HepG2 (cell line): ENCODE data around the gene ARHGEF16. TPM values are rescaled to one million over a fixed set of nuclear protein-coding genes. Genes with fewer than 3 reads are reported as not detected.

Experiments used
- ATAC-seq: fragments of 200-7000 bp; cut with Tn5 transposase; 3 replicates; pipeline ENCODE4 v1.9.1; 2020; ENCODE audit warnings: mild to moderate bottlenecking, moderate library complexity
- BruUV-seq: library from RNA; stranded (reverse); fragments of 400-500 nt; replicated peaks from 2 replicates; lab custom pipeline; 2021; lab: Mats Ljungman, UMichigan
- CTCF ChIA-PET: fragments of 300-600 bp; formaldehyde crosslinking; extraction: SDS; loops from one replicate; lab custom pipeline; 2021; ENCODE audit warnings: low total read pairs, inconsistent platforms, low intra/inter-chr PET ratio; lab: Yijun Ruan, JAX
- POLR2A ChIA-PET: fragments of 350-600 bp; sonication (Branson Sonifier 250); formaldehyde crosslinking; loops from one replicate; lab custom pipeline; 2020; ENCODE audit warnings: antibody characterized with exemption, inconsistent platforms; lab: Yijun Ruan, JAX
- DNase-seq: peaks from one replicate; pipeline ENCODE4 v3.0.0-alpha.2; 2015; ENCODE audit warnings: low spot score
- FAIRE-seq: peaks from 3 replicates; lab custom pipeline; 2011; peaks lifted over from hg19 to GRCh38; lab: Jason Lieb, UNC
- H2AFZ ChIP-seq: one replicate; pipeline ENCODE4 v1.6.1; 2011; ENCODE audit warnings: low read length, inconsistent platforms
- H3K27ac ChIP-seq: fragments of 300-600 bp; 3 replicates; pipeline ENCODE4 v1.8.0; 2011; ENCODE audit warnings: mixed run types, mild to moderate bottlenecking, mixed read lengths, low read length, inconsistent platforms; ENCODE audit not compliant: insufficient read depth; ENCODE audit errors: extremely low read length
- H3K27me3 ChIP-seq, 2 experiments: fragments of 200-600 bp in 1 of 2; 2 replicates in 1 of 2; 3 replicates in 1 of 2; pipeline versions ENCODE4 v1.6.0 to v1.8.0; 2011; ENCODE audit warnings: low read length in 2 of 2, mild to moderate bottlenecking in 2 of 2, moderate library complexity in 2 of 2, inconsistent platforms in 1 of 2; ENCODE audit not compliant: insufficient read depth in 2 of 2, control insufficient read depth in 1 of 2
- H3K36me3 ChIP-seq, 2 experiments: fragments of 200-600 bp in 1 of 2; replicated peaks in 1 of 2; 2 replicates in 1 of 2; 3 replicates in 1 of 2; pipeline versions ENCODE4 v1.5.1 to v1.8.0; 2011; ENCODE audit warnings: low read length in 2 of 2, inconsistent platforms in 1 of 2; ENCODE audit not compliant: insufficient read depth in 2 of 2, control insufficient read depth in 1 of 2
- H3K4me1 ChIP-seq: 2 replicates; pipeline ENCODE4 v1.5.1; 2012; ENCODE audit warnings: low read length, inconsistent platforms; ENCODE audit not compliant: insufficient read depth
- H3K4me2 ChIP-seq: 2 replicates; pipeline ENCODE4 v1.6.0; 2011; ENCODE audit warnings: low read depth, low read length, inconsistent platforms
- H3K4me3 ChIP-seq, 3 experiments: fragments of 200-600 bp in 1 of 3; sonication (generic), shearing (Covaris generic) in 1 of 3; replicated peaks in 1 of 3; 2 replicates each; pipeline ENCODE4 v1.5.1; 2011 to 2016; ENCODE audit warnings: low read length in 3 of 3, inconsistent platforms in 2 of 3, low read depth in 2 of 3, mild to moderate bottlenecking in 2 of 3, control low read depth in 1 of 3, mixed read lengths in 1 of 3; ENCODE audit not compliant: insufficient read depth in 1 of 3
- H3K79me2 ChIP-seq: one replicate; pipeline ENCODE4 v1.6.1; 2011; ENCODE audit warnings: low read length, inconsistent platforms; ENCODE audit not compliant: insufficient read depth
- H3K9ac ChIP-seq: 2 replicates; pipeline ENCODE4 v1.6.0; 2011; ENCODE audit warnings: mild to moderate bottlenecking, low read depth, low read length, inconsistent platforms; ENCODE audit not compliant: insufficient read depth
- H3K9me3 ChIP-seq: 2 replicates; pipeline ENCODE4 v1.5.1; 2012; ENCODE audit warnings: mild to moderate bottlenecking, low read length
- H4K20me1 ChIP-seq: 2 replicates; pipeline ENCODE4 v1.6.0; 2011; ENCODE audit warnings: inconsistent platforms, mild to moderate bottlenecking, low read length, moderate library complexity; ENCODE audit not compliant: insufficient read depth
- CENPX ChIP-seq: sonication (generic); formaldehyde crosslinking; IDR thresholded peaks from 2 replicates; pipeline ENCODE4 v1.9.0; 2021; ENCODE audit warnings: mild to moderate bottlenecking, missing genetic modification reagents, moderate library complexity
- EED ChIP-seq: sonication (generic); formaldehyde crosslinking; IDR thresholded peaks from 2 replicates; pipeline ENCODE4 v1.5.0; 2020; ENCODE audit warnings: mild to moderate bottlenecking, missing genetic modification reagents
- HNRNPLL ChIP-seq: fragments of 200-400 bp; formaldehyde crosslinking; IDR thresholded peaks from 2 replicates; pipeline ENCODE4 v1.6.1; 2017; ENCODE audit warnings: mild to moderate bottlenecking, low read depth, low read length; ENCODE audit not compliant: poor library complexity, severe bottlenecking
- HOXA7 ChIP-seq: sonication (generic); formaldehyde crosslinking; IDR thresholded peaks from 2 replicates; pipeline ENCODE4 v1.8.1; 2022; ENCODE audit warnings: mild to moderate bottlenecking, missing genetic modification reagents, moderate library complexity
- KAT8 ChIP-seq: IDR thresholded peaks from 2 replicates; pipeline ENCODE4 v1.6.1; 2016; ENCODE audit warnings: missing genetic modification reagents, missing compliant biosample characterization
- LCORL ChIP-seq, 2 experiments: fragments of 450-650 bp in 1 of 2; sonication (generic) in 1 of 2; formaldehyde crosslinking in 1 of 2; IDR thresholded peaks; 2 replicates each; pipeline versions ENCODE4 v1.5.0 to v1.6.1; 2017 to 2020; ENCODE audit warnings: antibody characterized with exemption in 1 of 2, missing genetic modification reagents in 1 of 2
- MBD4 ChIP-seq: IDR thresholded peaks from 2 replicates; pipeline ENCODE4 v1.6.1; 2012; ENCODE audit warnings: low read length, inconsistent platforms, borderline replicate concordance
- RAD21 ChIP-seq: fragments of 450-650 bp; formaldehyde crosslinking; IDR thresholded peaks from 2 replicates; pipeline ENCODE4 v1.5.0; 2020; ENCODE audit warnings: mild to moderate bottlenecking
- REL ChIP-seq: sonication (generic); formaldehyde crosslinking; conservative IDR thresholded peaks from 2 replicates; pipeline ENCODE4 v1.8.0; 2022; ENCODE audit warnings: mild to moderate bottlenecking, missing genetic modification reagents, moderate library complexity
- SNAPC2 ChIP-seq: sonication (generic); formaldehyde crosslinking; IDR thresholded peaks from 2 replicates; pipeline ENCODE4 v1.8.1; 2022; ENCODE audit warnings: mild to moderate bottlenecking, missing genetic modification reagents
- SPEN ChIP-seq: sonication (generic); formaldehyde crosslinking; IDR thresholded peaks from 2 replicates; pipeline ENCODE4 v1.5.1; 2020; ENCODE audit warnings: low read depth, mild to moderate bottlenecking, missing genetic modification reagents
- SRY ChIP-seq: sonication (generic); formaldehyde crosslinking; IDR thresholded peaks from 2 replicates; pipeline ENCODE4 v1.8.0; 2022; ENCODE audit warnings: mild to moderate bottlenecking, missing genetic modification reagents
- TBX2 ChIP-seq: sonication (generic); formaldehyde crosslinking; IDR thresholded peaks from 2 replicates; pipeline ENCODE4 v1.5.0; 2020; ENCODE audit warnings: missing genetic modification reagents, mild to moderate bottlenecking, borderline replicate concordance
- ZNF17 ChIP-seq: sonication (generic); formaldehyde crosslinking; IDR thresholded peaks from 2 replicates; pipeline ENCODE4 v1.5.0; 2020; ENCODE audit warnings: mild to moderate bottlenecking, missing genetic modification reagents
- ZNF180 ChIP-seq: sonication (generic); formaldehyde crosslinking; IDR thresholded peaks from 2 replicates; pipeline ENCODE4 v1.4.0; 2020; ENCODE audit warnings: low read depth, missing genetic modification reagents, borderline replicate concordance
- ZNF230 ChIP-seq: sonication (generic); formaldehyde crosslinking; IDR thresholded peaks from 2 replicates; pipeline ENCODE4 v1.4.0; 2020; ENCODE audit warnings: mild to moderate bottlenecking, missing genetic modification reagents
- ZNF510 ChIP-seq: sonication (generic); formaldehyde crosslinking; IDR thresholded peaks from 2 replicates; pipeline ENCODE4 v1.4.0; 2020; ENCODE audit warnings: low read depth, mild to moderate bottlenecking, missing genetic modification reagents
- ZNF558 ChIP-seq: sonication (generic); formaldehyde crosslinking; IDR thresholded peaks from 2 replicates; pipeline ENCODE4 v1.9.0; 2022; ENCODE audit warnings: mild to moderate bottlenecking, missing genetic modification reagents, borderline replicate concordance
- ZNF772 ChIP-seq: sonication (generic); formaldehyde crosslinking; IDR thresholded peaks from 2 replicates; pipeline ENCODE4 v1.5.0; 2020; ENCODE audit warnings: mild to moderate bottlenecking, missing genetic modification reagents
- ZNF878 ChIP-seq: sonication (generic); formaldehyde crosslinking; IDR thresholded peaks from 2 replicates; pipeline ENCODE4 v1.8.1; 2023; ENCODE audit warnings: mild to moderate bottlenecking, missing genetic modification reagents, moderate library complexity
- WGBS: methylation state at CpG from one replicate; pipeline ENCODE4 v1.1.6; 2017; ENCODE audit warnings: low lambda C conversion rate; 5-methylcytosine and 5-hydroxymethylcytosine counted together
- in situ Hi-C: cut with HindIII; loops from 2 replicates; pipeline ENCODE4 v1.10.0; 2017; ENCODE audit warnings: low pct_unique_long_range_greater_than_20kb; ENCODE audit not compliant: extremely low pct_ligation_motif_present
- intact Hi-C: fragments of 100-400 bp; cut with micrococcal nuclease; formaldehyde crosslinking; loops from one replicate; pipeline ENCODE4 v1.10.0; 2022; ENCODE audit not compliant: unreplicated experiment
- polyA plus RNA-seq, 8 experiments: library from polyadenylated mRNA; depleted of rRNA in 3 of 8; stranded (reverse) in 7 of 8; unstranded in 1 of 8; fragments of >200 nt; fragmentation: Illumina TruSeq in 4 of 8; extraction: Trizol in 4 of 8; gene quantifications; 2 replicates each; pipeline versions ENCODE4 v1.2.1 to v1.2.3, GENCODE V29; 2011 to 2016; ENCODE audit warnings: low read depth in 4 of 8, missing spikeins in 1 of 8, mixed read lengths in 1 of 8; ENCODE audit not compliant: insufficient read depth in 1 of 8
- total RNA-seq, 5 experiments: library from RNA; depleted of rRNA; stranded (reverse); fragments of >200 nt; fragmentation: Illumina TruSeq; extraction: Trizol; gene quantifications; 2 replicates each; pipeline ENCODE4 v1.2.3, GENCODE V29; 2016; ENCODE audit warnings: low read depth in 1 of 5
- TF ChIP-seq, protein P1 (sequence below): sonication (generic); formaldehyde crosslinking; IDR thresholded peaks from 2 replicates; pipeline ENCODE4 v1.4.0; 2020; ENCODE audit warnings: missing genetic modification reagents, low read depth, mild to moderate bottlenecking, borderline replicate concordance
- TF ChIP-seq, protein P2 (sequence below): sonication (generic); formaldehyde crosslinking; IDR thresholded peaks from 2 replicates; pipeline ENCODE4 v1.4.0; 2020; ENCODE audit warnings: missing genetic modification reagents

ARHGEF16 gene
- total and polyA plus RNA-seq, 2 of the 13 experiments (the other 11 are each of a cell fraction or from before 2014, with no cell fraction given), result 20.3 to 39.9 TPM

DNA sequence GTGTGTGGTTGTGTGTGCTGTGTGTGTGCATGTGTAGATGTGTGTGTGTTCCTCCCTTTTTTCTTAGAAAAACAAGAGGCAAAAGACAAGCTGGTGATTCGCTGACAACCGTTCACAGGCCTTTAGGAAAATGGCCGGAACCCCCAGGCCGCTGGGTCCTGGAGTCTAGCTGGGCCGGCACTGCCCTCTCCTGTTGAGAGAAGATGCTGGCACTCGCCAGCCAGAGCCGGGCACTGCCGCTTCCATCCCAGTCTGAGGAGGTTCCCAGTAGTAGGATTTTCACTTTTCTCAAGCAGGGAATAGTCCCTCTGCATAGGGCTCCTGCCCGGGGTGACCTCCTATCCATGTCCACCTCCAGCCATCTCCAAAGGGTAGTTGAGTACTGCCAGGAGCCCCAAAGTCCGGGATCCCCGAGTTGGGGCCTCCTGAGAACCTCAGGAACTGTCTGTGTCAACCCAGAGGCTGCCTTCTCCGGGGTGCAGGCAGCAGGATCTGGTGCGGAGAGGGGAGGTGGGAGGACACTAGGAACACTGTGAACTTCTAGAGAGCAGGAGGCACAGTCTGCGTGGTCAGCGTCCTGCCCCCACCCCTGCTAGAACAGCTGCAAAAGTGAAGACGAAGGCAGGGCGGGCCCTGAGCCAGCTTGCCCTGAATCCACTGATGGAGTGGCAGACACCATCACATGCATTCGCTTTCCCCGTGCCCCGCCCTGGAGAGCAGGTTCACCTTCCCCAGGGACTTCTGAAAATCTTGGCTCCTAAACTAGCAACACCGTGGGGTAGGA lies 44.1 kb upstream of the ARHGEF16 start (continued):
- TF ChIP-seq LCORL (IDR thresholded peaks at IDR 0.05) (no peak), LCORL (CRISPR knock-in tag; IDR thresholded peaks at IDR 0.05) (0 out of 2 replicates have a peak, but pooled peaks have one; percentile 17), EED (CRISPR knock-in tag) (0 out of 2 replicates have a peak, but pooled peaks have one; percentile 53), SNAPC2 (CRISPR knock-in tag) (no peak), RAD21 (peak; percentile 96), ZNF558 (no peak), ZNF772 (CRISPR knock-in tag) (0 out of 2 replicates have a peak, but pooled peaks have one; percentile 38), SPEN (no peak), SRY (CRISPR knock-in tag) (no peak), ZNF230 (CRISPR knock-in tag) (no peak), ZNF17 (CRISPR knock-in tag) (no peak), MBD4 (no peak), TBX2 (CRISPR knock-in tag) (peak; percentile 55; the same call in 1 of the 2 replicates)
- TF ChIP-seq, protein P1, sequence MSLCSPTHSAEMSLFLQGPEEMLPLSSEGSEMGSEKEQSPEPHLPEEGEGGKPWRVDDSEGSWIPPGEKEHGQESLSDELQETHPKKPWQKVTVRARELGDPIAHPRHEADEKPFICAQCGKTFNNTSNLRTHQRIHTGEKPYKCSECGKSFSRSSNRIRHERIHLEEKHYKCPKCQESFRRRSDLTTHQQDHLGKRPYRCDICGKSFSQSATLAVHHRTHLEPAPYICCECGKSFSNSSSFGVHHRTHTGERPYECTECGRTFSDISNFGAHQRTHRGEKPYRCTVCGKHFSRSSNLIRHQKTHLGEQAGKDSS (CRISPR knock-in tag), result no peak

DNA sequence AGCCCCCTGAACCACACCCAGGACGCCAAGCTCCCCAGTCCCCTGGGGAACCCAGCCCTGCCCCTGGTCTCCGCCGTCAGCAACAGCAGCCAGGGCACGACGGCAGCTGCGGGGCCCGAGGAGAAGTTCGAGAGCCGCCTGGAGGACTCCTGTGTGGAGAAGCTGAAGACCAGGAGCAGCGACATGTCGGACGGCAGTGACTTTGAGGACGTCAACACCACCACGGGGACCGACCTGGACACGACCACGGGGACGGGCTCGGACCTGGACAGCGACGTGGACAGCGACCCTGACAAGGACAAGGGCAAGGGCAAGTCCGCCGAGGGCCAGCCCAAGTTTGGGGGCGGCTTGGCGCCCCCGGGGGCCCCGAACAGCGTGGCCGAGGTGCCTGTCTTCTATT lies 42.7 kb upstream of the ARHGEF16 start:
- no peak for ATAC-seq
- in situ Hi-C loops (no loop called here), intact Hi-C loops (loop anchor here (5.0 kb wide), 1 partner anchor 345 kb away; the partner anchor contains the start of gene PRDM16)
- DNase-seq, result no peak
- H3K4me3 ChIP-seq, result no peak overlapping the region
- WGBS, result 80% methylated on average over 13 of the region's 30 CpGs
- H3K36me3 ChIP-seq, result no peaks in the 10 kb centered on the region
- no peak for FAIRE-seq
- peaks cover 2 to 9% of the 10 kb centered on the region in 2 experiments; a peak in 4 of 5 replicates for H3K27me3 ChIP-seq
- ChIA-PET CTCF (no interaction called here), POLR2A (no interaction called here)
- no peaks in the 10 kb centered on the region for H3K79me2 ChIP-seq
- no TSS peak for BruUV-seq
- H3K4me2 ChIP-seq, result no peak overlapping the region
- H2AFZ ChIP-seq, result no peak overlapping the region
- peaks cover 3% of the 10 kb centered on the region for H3K9me3 ChIP-seq
- H3K4me1 ChIP-seq, result peaks cover 19% of the 10 kb centered on the region
- no peak overlapping the region for H3K27ac ChIP-seq
- H3K9ac ChIP-seq, result no peak overlapping the region
- no peaks in the 10 kb centered on the region for H4K20me1 ChIP-seq
- no peak for TF ChIP-seq ZNF180 (CRISPR knock-in tag)
- no peak for TF ChIP-seq ZNF510 (CRISPR knock-in tag)
- no peak for TF ChIP-seq ZNF878 (CRISPR knock-in tag)
- TF ChIP-seq KAT8 (CRISPR knock-in tag), result no peak
- TF ChIP-seq CENPX (CRISPR knock-in tag), result no peak
- no peak for TF ChIP-seq HOXA7 (CRISPR knock-in tag)
- TF ChIP-seq, protein P2, sequence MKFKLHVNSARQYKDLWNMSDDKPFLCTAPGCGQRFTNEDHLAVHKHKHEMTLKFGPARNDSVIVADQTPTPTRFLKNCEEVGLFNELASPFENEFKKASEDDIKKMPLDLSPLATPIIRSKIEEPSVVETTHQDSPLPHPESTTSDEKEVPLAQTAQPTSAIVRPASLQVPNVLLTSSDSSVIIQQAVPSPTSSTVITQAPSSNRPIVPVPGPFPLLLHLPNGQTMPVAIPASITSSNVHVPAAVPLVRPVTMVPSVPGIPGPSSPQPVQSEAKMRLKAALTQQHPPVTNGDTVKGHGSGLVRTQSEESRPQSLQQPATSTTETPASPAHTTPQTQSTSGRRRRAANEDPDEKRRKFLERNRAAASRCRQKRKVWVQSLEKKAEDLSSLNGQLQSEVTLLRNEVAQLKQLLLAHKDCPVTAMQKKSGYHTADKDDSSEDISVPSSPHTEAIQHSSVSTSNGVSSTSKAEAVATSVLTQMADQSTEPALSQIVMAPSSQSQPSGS, result no peak
- no peak for TF ChIP-seq HNRNPLL
- TF ChIP-seq REL (CRISPR knock-in tag), result no peak
